WTC11 (cell line): Measurements from ENCODE around the gene GAS6. TPM values are rescaled to one million over a fixed set of nuclear protein-coding genes. Genes with fewer than 3 reads are reported as not detected.

ENCODE experiments used
- ATAC-seq: fragments of 200-7000 bp; cut with Tn5 transposase; 2 replicates; pipeline ENCODE4 v1.10.0; 2021; ENCODE audit warnings: mild to moderate bottlenecking, moderate library complexity
- CTCF ChIA-PET: fragments of 300-600 bp; sonication (Branson Sonifier 250); formaldehyde crosslinking; loops from one replicate; lab custom pipeline; 2021; ENCODE audit warnings: antibody characterized with exemption; lab: Charles Lee
- POLR2A ChIA-PET: fragments of 350-600 bp; sonication (Branson Sonifier 250); formaldehyde crosslinking; loops from one replicate; lab custom pipeline; 2021; ENCODE audit warnings: antibody characterized with exemption; lab: Charles Lee
- DNase-seq: peaks from one replicate; pipeline ENCODE4 v3.0.0; 2021; ENCODE audit warnings: low spot score
- H3K27ac Mint-ChIP-seq: 2 replicates; pipeline ENCODE4 v1.8.0; 2021; ENCODE audit warnings: mixed read lengths
- H3K27me3 Mint-ChIP-seq: 2 replicates; pipeline ENCODE4 v1.8.0; 2021; ENCODE audit warnings: low read depth, mild to moderate bottlenecking, moderate library complexity, mixed read lengths
- H3K36me3 Mint-ChIP-seq: 2 replicates; pipeline ENCODE4 v1.8.0; 2021; ENCODE audit warnings: mixed read lengths
- H3K4me1 Mint-ChIP-seq: 2 replicates; pipeline ENCODE4 v1.8.0; 2022; ENCODE audit warnings: mixed read lengths
- H3K4me3 Mint-ChIP-seq: 2 replicates; pipeline ENCODE4 v1.8.0; 2021; ENCODE audit warnings: mild to moderate bottlenecking, moderate library complexity, mixed read lengths
- H3K9me3 Mint-ChIP-seq: 2 replicates; pipeline ENCODE4 v1.8.0; 2021; ENCODE audit warnings: mixed read lengths
- CBFB ChIP-seq: sonication (generic); formaldehyde crosslinking; IDR thresholded peaks from 2 replicates; pipeline ENCODE4 v1.8.1; 2022; ENCODE audit warnings: mild to moderate bottlenecking, low read depth, missing genetic modification reagents
- CREM ChIP-seq: sonication (generic); formaldehyde crosslinking; IDR thresholded peaks from 2 replicates; pipeline ENCODE4 v1.8.1; 2022; ENCODE audit warnings: mild to moderate bottlenecking, missing genetic modification reagents, moderate library complexity
- ELF4 ChIP-seq: sonication (generic); formaldehyde crosslinking; IDR thresholded peaks from 2 replicates; pipeline ENCODE4 v1.8.1; 2022; ENCODE audit warnings: low read depth, mild to moderate bottlenecking, moderate library complexity, missing genetic modification reagents
- EMX1 ChIP-seq: fragments of 250-450 bp; sonication (Bioruptor Pico); IDR thresholded peaks from 2 replicates; pipeline ENCODE4 v1.8.0; 2021; ENCODE audit warnings: mild to moderate bottlenecking
- GABPB1 ChIP-seq: sonication (generic); formaldehyde crosslinking; IDR thresholded peaks from 2 replicates; pipeline ENCODE4 v1.8.1; 2023; ENCODE audit warnings: mild to moderate bottlenecking, missing genetic modification reagents
- IRF2 ChIP-seq: sonication (generic); formaldehyde crosslinking; IDR thresholded peaks from 2 replicates; pipeline ENCODE4 v1.8.0; 2022; ENCODE audit warnings: low read depth, missing genetic modification reagents, borderline replicate concordance
- MYBL2 ChIP-seq: sonication (generic); formaldehyde crosslinking; IDR thresholded peaks from 2 replicates; pipeline ENCODE4 v1.8.1; 2023; ENCODE audit warnings: mild to moderate bottlenecking, moderate library complexity, missing genetic modification reagents
- NR1H2 ChIP-seq: sonication (generic); formaldehyde crosslinking; IDR thresholded peaks from 2 replicates; pipeline ENCODE4 v1.9.0; 2021; ENCODE audit warnings: mild to moderate bottlenecking, moderate library complexity, missing genetic modification reagents
- NR3C1 ChIP-seq: sonication (generic); formaldehyde crosslinking; conservative IDR thresholded peaks from 2 replicates; pipeline ENCODE4 v1.8.1; 2023; ENCODE audit warnings: low read depth, mild to moderate bottlenecking, missing genetic modification reagents
- PRRX2 ChIP-seq: fragments of 250-450 bp; sonication (Bioruptor Pico); IDR thresholded peaks from 2 replicates; pipeline ENCODE4 v1.8.0; 2021; ENCODE audit warnings: mild to moderate bottlenecking
- SMAD4 ChIP-seq: sonication (generic); formaldehyde crosslinking; IDR thresholded peaks from 2 replicates; pipeline ENCODE4 v1.8.0; 2022; ENCODE audit warnings: mild to moderate bottlenecking, missing genetic modification reagents
- SP1 ChIP-seq: sonication (generic); formaldehyde crosslinking; conservative IDR thresholded peaks from 2 replicates; pipeline ENCODE4 v1.8.1; 2022; ENCODE audit warnings: missing genetic modification reagents
- ZNF138 ChIP-seq: sonication (generic); formaldehyde crosslinking; conservative IDR thresholded peaks from 2 replicates; pipeline ENCODE4 v1.8.1; 2022; ENCODE audit warnings: mild to moderate bottlenecking, moderate library complexity, missing genetic modification reagents
- total RNA-seq: library from RNA; stranded (reverse); gene quantifications from 3 replicates; pipeline ENCODE4 v1.2.3, GENCODE V29; 2021
- TF ChIP-seq, protein P1 (sequence below): fragments of 250-450 bp; sonication (Bioruptor Pico); IDR thresholded peaks from 2 replicates; pipeline ENCODE4 v2.1.2; 2022; ENCODE audit warnings: mild to moderate bottlenecking, moderate library complexity
- TF ChIP-seq, protein P2 (sequence below): sonication (generic); formaldehyde crosslinking; IDR thresholded peaks from 2 replicates; pipeline ENCODE4 v1.8.0; 2022; ENCODE audit warnings: mild to moderate bottlenecking, missing genetic modification reagents
- TF ChIP-seq, protein P3 (sequence below): sonication (generic); formaldehyde crosslinking; IDR thresholded peaks from 2 replicates; pipeline ENCODE4 v1.8.1; 2023; ENCODE audit warnings: mild to moderate bottlenecking, missing genetic modification reagents, moderate library complexity
- TF ChIP-seq, protein P4 (sequence below): sonication (generic); formaldehyde crosslinking; IDR thresholded peaks from 2 replicates; pipeline ENCODE4 v1.8.1; 2022; ENCODE audit warnings: mild to moderate bottlenecking, moderate library complexity, missing genetic modification reagents
- TF ChIP-seq, protein P5 (sequence below): sonication (generic); formaldehyde crosslinking; IDR thresholded peaks from 2 replicates; pipeline ENCODE4 v1.8.1; 2023; ENCODE audit warnings: mild to moderate bottlenecking, missing genetic modification reagents, moderate library complexity
- TF ChIP-seq, protein P6 (sequence below): sonication (generic); formaldehyde crosslinking; IDR thresholded peaks from 2 replicates; pipeline ENCODE4 v1.8.0; 2023; ENCODE audit warnings: mild to moderate bottlenecking, missing genetic modification reagents
- TF ChIP-seq, protein P7 (sequence below): sonication (generic); formaldehyde crosslinking; IDR thresholded peaks from 2 replicates; pipeline ENCODE4 v1.8.0; 2023; ENCODE audit warnings: missing genetic modification reagents, mild to moderate bottlenecking, borderline replicate concordance

Gene GAS6
- total RNA-seq, 1 experiment from 2014 or later = 29.4 TPM

DNA sequence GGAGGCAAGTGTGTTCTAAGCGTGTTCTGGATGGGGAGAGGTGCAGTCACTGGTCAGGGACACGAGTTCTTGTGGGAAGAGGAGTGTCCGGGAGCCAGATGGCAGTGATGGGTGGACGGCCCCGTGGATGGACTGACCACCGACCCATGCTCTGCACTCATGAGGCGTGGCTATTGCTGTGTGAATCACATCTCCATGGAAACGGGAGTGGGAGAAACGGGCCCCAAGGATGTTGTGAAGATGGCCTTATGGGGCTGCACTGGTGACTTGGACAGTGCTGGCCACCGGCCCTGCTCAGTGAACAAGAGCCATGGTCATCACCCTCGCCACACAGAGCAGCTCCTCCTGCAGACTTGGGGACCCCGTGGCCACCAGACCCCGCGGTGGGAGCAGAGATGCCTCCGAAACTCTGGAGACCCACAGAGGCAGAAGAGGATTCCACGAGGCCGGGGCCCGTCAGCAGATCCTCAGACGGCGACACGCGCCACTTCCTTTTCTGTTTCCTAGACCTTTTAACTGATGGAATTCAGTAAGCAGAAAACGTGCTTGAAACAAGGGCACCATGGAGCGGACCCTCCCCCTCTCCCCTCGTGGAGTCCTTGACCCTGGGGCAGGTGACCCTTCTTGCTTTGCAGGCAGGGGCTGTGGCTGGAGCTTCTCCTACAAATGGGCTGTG, 47.5 kb downstream of the GAS6 start:
- Mint-ChIP-seq H3K27me3 (no peaks in the 10 kb centered on the region; the same call in 1 of the 2 replicates), H3K4me1 (peaks cover 6% of the 10 kb centered on the region), H3K36me3 (no peaks in the 10 kb centered on the region), H3K4me3 (no peak overlapping the region), H3K9me3 (no peaks in the 10 kb centered on the region), H3K27ac (peak overlapping the region; percentile 15; the same call in 1 of the 2 replicates)
- TF ChIP-seq GABPB1 (CRISPR knock-in tag) = no peak
- TF ChIP-seq, protein P1, sequence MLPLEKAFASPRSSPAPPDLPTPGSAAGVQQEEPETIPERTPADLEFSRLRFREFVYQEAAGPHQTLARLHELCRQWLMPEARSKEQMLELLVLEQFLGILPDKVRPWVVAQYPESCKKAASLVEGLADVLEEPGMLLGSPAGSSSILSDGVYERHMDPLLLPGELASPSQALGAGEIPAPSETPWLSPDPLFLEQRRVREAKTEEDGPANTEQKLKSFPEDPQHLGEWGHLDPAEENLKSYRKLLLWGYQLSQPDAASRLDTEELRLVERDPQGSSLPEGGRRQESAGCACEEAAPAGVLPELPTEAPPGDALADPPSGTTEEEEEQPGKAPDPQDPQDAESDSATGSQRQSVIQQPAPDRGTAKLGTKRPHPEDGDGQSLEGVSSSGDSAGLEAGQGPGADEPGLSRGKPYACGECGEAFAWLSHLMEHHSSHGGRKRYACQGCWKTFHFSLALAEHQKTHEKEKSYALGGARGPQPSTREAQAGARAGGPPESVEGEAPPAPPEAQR (CRISPR knock-in tag) = no peak
- TF ChIP-seq CBFB (CRISPR knock-in tag) = no peak
- TF ChIP-seq ZNF138 (CRISPR knock-in tag) = no peak
- TF ChIP-seq, protein P2, sequence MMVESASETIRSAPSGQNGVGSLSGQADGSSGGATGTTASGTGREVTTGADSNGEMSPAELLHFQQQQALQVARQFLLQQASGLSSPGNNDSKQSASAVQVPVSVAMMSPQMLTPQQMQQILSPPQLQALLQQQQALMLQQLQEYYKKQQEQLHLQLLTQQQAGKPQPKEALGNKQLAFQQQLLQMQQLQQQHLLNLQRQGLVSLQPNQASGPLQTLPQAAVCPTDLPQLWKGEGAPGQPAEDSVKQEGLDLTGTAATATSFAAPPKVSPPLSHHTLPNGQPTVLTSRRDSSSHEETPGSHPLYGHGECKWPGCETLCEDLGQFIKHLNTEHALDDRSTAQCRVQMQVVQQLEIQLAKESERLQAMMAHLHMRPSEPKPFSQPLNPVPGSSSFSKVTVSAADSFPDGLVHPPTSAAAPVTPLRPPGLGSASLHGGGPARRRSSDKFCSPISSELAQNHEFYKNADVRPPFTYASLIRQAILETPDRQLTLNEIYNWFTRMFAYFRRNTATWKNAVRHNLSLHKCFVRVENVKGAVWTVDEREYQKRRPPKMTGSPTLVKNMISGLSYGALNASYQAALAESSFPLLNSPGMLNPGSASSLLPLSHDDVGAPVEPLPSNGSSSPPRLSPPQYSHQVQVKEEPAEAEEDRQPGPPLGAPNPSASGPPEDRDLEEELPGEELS = no peak
- TF ChIP-seq SP1 (CRISPR knock-in tag) = no peak
- no peak for TF ChIP-seq EMX1
- no peak for TF ChIP-seq PRRX2
- TF ChIP-seq, protein P3, sequence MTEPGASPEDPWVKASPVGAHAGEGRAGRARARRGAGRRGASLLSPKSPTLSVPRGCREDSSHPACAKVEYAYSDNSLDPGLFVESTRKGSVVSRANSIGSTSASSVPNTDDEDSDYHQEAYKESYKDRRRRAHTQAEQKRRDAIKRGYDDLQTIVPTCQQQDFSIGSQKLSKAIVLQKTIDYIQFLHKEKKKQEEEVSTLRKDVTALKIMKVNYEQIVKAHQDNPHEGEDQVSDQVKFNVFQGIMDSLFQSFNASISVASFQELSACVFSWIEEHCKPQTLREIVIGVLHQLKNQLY (CRISPR knock-in tag) = no peak
- TF ChIP-seq CREM (CRISPR knock-in tag) = no peak
- TF ChIP-seq, protein P4, sequence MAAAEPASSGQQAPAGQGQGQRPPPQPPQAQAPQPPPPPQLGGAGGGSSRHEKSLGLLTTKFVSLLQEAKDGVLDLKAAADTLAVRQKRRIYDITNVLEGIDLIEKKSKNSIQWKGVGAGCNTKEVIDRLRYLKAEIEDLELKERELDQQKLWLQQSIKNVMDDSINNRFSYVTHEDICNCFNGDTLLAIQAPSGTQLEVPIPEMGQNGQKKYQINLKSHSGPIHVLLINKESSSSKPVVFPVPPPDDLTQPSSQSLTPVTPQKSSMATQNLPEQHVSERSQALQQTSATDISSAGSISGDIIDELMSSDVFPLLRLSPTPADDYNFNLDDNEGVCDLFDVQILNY (CRISPR knock-in tag) = no peak
- no peak for TF ChIP-seq NR1H2 (CRISPR knock-in tag)
- TF ChIP-seq, protein P5, sequence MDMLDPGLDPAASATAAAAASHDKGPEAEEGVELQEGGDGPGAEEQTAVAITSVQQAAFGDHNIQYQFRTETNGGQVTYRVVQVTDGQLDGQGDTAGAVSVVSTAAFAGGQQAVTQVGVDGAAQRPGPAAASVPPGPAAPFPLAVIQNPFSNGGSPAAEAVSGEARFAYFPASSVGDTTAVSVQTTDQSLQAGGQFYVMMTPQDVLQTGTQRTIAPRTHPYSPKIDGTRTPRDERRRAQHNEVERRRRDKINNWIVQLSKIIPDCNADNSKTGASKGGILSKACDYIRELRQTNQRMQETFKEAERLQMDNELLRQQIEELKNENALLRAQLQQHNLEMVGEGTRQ = no peak
- TF ChIP-seq IRF2 = no peak
- TF ChIP-seq NR3C1 (CRISPR knock-in tag) = no peak
- no peak for TF ChIP-seq MYBL2 (CRISPR knock-in tag)
- TF ChIP-seq, protein P6, sequence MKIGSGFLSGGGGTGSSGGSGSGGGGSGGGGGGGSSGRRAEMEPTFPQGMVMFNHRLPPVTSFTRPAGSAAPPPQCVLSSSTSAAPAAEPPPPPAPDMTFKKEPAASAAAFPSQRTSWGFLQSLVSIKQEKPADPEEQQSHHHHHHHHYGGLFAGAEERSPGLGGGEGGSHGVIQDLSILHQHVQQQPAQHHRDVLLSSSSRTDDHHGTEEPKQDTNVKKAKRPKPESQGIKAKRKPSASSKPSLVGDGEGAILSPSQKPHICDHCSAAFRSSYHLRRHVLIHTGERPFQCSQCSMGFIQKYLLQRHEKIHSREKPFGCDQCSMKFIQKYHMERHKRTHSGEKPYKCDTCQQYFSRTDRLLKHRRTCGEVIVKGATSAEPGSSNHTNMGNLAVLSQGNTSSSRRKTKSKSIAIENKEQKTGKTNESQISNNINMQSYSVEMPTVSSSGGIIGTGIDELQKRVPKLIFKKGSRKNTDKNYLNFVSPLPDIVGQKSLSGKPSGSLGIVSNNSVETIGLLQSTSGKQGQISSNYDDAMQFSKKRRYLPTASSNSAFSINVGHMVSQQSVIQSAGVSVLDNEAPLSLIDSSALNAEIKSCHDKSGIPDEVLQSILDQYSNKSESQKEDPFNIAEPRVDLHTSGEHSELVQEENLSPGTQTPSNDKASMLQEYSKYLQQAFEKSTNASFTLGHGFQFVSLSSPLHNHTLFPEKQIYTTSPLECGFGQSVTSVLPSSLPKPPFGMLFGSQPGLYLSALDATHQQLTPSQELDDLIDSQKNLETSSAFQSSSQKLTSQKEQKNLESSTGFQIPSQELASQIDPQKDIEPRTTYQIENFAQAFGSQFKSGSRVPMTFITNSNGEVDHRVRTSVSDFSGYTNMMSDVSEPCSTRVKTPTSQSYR = no peak
- TF ChIP-seq SMAD4 (CRISPR knock-in tag) = no peak
- TF ChIP-seq, protein P7, sequence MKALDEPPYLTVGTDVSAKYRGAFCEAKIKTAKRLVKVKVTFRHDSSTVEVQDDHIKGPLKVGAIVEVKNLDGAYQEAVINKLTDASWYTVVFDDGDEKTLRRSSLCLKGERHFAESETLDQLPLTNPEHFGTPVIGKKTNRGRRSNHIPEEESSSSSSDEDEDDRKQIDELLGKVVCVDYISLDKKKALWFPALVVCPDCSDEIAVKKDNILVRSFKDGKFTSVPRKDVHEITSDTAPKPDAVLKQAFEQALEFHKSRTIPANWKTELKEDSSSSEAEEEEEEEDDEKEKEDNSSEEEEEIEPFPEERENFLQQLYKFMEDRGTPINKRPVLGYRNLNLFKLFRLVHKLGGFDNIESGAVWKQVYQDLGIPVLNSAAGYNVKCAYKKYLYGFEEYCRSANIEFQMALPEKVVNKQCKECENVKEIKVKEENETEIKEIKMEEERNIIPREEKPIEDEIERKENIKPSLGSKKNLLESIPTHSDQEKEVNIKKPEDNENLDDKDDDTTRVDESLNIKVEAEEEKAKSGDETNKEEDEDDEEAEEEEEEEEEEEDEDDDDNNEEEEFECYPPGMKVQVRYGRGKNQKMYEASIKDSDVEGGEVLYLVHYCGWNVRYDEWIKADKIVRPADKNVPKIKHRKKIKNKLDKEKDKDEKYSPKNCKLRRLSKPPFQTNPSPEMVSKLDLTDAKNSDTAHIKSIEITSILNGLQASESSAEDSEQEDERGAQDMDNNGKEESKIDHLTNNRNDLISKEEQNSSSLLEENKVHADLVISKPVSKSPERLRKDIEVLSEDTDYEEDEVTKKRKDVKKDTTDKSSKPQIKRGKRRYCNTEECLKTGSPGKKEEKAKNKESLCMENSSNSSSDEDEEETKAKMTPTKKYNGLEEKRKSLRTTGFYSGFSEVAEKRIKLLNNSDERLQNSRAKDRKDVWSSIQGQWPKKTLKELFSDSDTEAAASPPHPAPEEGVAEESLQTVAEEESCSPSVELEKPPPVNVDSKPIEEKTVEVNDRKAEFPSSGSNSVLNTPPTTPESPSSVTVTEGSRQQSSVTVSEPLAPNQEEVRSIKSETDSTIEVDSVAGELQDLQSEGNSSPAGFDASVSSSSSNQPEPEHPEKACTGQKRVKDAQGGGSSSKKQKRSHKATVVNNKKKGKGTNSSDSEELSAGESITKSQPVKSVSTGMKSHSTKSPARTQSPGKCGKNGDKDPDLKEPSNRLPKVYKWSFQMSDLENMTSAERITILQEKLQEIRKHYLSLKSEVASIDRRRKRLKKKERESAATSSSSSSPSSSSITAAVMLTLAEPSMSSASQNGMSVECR (CRISPR knock-in tag) = no peak
- no peak for TF ChIP-seq ELF4 (CRISPR knock-in tag)
- DNase-seq = no peak
- ATAC-seq = no peak
- POLR2A ChIA-PET = no interaction called here
- CTCF ChIA-PET = interaction anchor here (0.8 kb wide), 1 partner anchor 14 kb away, joined by 5 read pairs; no protein-coding TSS in a partner anchor
